Pancreas (tissue), 10 donors: Measurements from ENCODE around the gene MROH2A. TPM values are rescaled to one million over a fixed set of nuclear protein-coding genes. Genes with fewer than 3 reads are reported as not detected.

Source experiments
- ATAC-seq, 4 donors: fragments of 200-7000 bp; cut with Tn5 transposase; one replicate each; pipeline versions ENCODE4 v1.8.0 to v1.9.1; 2020; ENCODE audit warnings: mild to moderate bottlenecking in 4 of 4, moderate library complexity in 4 of 4
- DNase-seq, 6 donors: peaks; one replicate each; pipeline ENCODE4 v3.0.0-alpha.2; 2020
- FAIRE-seq: peaks from 2 replicates; lab custom pipeline; 2012; peaks lifted over from hg19 to GRCh38; lab: Jason Lieb, UNC
- H3K27ac ChIP-seq, 4 donors: fragments of 200-600 bp; sonication (generic); 1 replicate in 3 of 4; 2 replicates in 1 of 4; pipeline versions ENCODE4 v1.5.0 to v1.8.0; 2020
- H3K27me3 ChIP-seq, 4 donors: fragments of 200-600 bp; one replicate each; pipeline ENCODE4 v1.8.0; 2021
- H3K36me3 ChIP-seq, 3 donors: fragments of 200-600 bp; sonication (generic) in 1 of 3; one replicate each; pipeline versions ENCODE4 v1.5.0 to v1.8.0; 2020 to 2021
- H3K4me1 ChIP-seq, 3 donors: fragments of 200-600 bp; one replicate each; pipeline ENCODE4 v1.8.0; 2021
- H3K4me3 ChIP-seq, 4 donors: fragments of 200-600 bp; sonication (generic) in 2 of 4; one replicate each; pipeline versions ENCODE4 v1.5.0 to v1.8.0; 2020 to 2021
- H3K9me3 ChIP-seq, 4 donors: fragments of 200-600 bp; one replicate each; pipeline ENCODE4 v1.8.0; 2021
- WGBS, 2 donors: extraction: QIAGEN DNeasy Blood & Tissue Kit; methylation state at CpG; one replicate each; pipeline ENCODE4 v1.1.7; 2013; 5-methylcytosine and 5-hydroxymethylcytosine counted together
- intact Hi-C, 3 donors: fragments of 100-400 bp; cut with DNase I; formaldehyde crosslinking; loops; one replicate each; pipeline versions ENCODE4 v1.11.1 to v1.14.2; 2022
- polyA plus RNA-seq, 2 donors: library from polyadenylated mRNA; stranded (reverse); fragments of 200-250 nt; gene quantifications; one replicate each; pipeline ENCODE4 v1.2.3, GENCODE V29; 2013
- total RNA-seq, 6 donors: library from RNA; stranded (reverse); fragmentation: NEBNext Ultra II Directional in 4 of 6; extraction: Animal tissue kit (Norgen Biotek cat#: 25700) in 4 of 6; gene quantifications; one replicate each; pipeline versions ENCODE4 v1.2.1 to v1.2.4, GENCODE V29; 2021 to 2023
- TF ChIP-seq, protein P1 (sequence below), 4 donors: fragments of 200-600 bp; sonication (generic) in 3 of 4; IDR thresholded peaks; one replicate each; pipeline versions ENCODE4 v1.5.0 to v1.8.0; 2021; ENCODE audit warnings: antibody characterized with exemption in 4 of 4
- donor health status: healthy with polysubstance abuse.
- donor health status: DM: no; HTN: no; CAD: no; lungs with moderate emphysema.
- donor health status: DM: no; HTN: no; CAD: no.
- donor health status: control.
- donor health status: control.
- donor health status: Bipolar disorder and iron deficiency.
- donor health status: DM: yes; HTN: yes; CAD: no.
- donor health status: DM: no; HTN: no; CAD: no.
- donor health status: DM: no; HTN: no; CAD: no.
- donor health status: DM: yes; HTN: yes; CAD: no.

MROH2A gene
- total and polyA plus RNA-seq, 8 donors: not detected

DNA sequence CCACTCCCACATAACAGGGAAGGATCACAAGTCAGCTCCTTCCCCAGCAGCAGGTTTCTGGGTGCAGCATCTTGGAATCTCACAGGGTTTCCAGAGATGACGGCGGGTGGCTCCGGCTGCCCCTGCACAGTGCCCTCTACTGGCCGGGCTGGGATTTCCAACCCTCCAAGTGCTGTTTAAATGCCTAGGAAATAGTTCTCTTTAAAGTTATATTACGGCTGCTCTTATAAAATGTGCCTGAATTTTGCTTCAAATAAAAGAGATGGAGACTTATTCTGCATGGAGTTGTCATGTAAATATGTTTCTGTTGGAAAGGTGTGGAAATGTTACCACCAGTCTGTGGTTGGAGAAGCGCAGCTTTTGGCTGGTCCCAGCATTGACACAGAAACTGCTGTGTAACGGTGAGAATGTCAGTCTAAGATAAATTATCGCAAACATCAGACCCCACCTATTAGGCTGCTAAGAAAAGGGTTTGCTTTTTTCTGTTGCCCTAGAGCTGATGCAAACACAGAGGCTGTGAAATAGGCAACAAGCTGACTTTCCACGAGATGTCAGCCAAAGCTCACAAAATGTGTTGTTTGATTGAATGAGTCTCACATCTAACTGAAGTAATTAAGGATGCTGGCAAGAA, 79.5 kb downstream of the MROH2A start:
- Histone ChIP-seq H3K4me1 (peaks cover 0 to 5% (median 0%) of the 10 kb centered on the region in 3 donors), H3K36me3 (no peaks in the 10 kb centered on the region), H3K27ac (no peak overlapping the region), H3K9me3 (no peaks in the 10 kb centered on the region), H3K27me3 (no peaks in the 10 kb centered on the region), H3K4me3 (no peak overlapping the region)
- ATAC-seq (peak in 1 of 4 donors; percentile 25), FAIRE-seq (no peak), DNase-seq (peak in 3 of 6 donors; percentile 41 to 76 (median 42))
- intact Hi-C loops: no loop called here
- TF ChIP-seq, protein P1, sequence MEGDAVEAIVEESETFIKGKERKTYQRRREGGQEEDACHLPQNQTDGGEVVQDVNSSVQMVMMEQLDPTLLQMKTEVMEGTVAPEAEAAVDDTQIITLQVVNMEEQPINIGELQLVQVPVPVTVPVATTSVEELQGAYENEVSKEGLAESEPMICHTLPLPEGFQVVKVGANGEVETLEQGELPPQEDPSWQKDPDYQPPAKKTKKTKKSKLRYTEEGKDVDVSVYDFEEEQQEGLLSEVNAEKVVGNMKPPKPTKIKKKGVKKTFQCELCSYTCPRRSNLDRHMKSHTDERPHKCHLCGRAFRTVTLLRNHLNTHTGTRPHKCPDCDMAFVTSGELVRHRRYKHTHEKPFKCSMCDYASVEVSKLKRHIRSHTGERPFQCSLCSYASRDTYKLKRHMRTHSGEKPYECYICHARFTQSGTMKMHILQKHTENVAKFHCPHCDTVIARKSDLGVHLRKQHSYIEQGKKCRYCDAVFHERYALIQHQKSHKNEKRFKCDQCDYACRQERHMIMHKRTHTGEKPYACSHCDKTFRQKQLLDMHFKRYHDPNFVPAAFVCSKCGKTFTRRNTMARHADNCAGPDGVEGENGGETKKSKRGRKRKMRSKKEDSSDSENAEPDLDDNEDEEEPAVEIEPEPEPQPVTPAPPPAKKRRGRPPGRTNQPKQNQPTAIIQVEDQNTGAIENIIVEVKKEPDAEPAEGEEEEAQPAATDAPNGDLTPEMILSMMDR (IDR thresholded peaks at IDR 0.05): peak; percentile 20 to 56 (median 36)
- 35 to 37% methylated on average over 9 of the region's 9 CpGs for WGBS, 2 donors

GRCh38 chr2:233858331-233858730, 80.2 kb downstream of the MROH2A start:
- TF ChIP-seq, protein P1 (IDR thresholded peaks at IDR 0.05): no peak
- ATAC-seq: no peak
- Histone ChIP-seq H3K9me3 (no peaks in the 10 kb centered on the region), H3K36me3 (no peaks in the 10 kb centered on the region), H3K27me3 (no peaks in the 10 kb centered on the region), H3K27ac (no peak overlapping the region), H3K4me1 (peaks cover 0 to 5% (median 0%) of the 10 kb centered on the region in 3 donors), H3K4me3 (no peak overlapping the region)
- no peak for FAIRE-seq
- DNase-seq: no peak
- 67 to 79% methylated on average over 4 of the region's 4 CpGs for WGBS, 2 donors
- intact Hi-C loops: no loop called here

- intact Hi-C loops: no loop called here
- 70 to 71% methylated on average over 4 of the region's 4 CpGs for WGBS, 2 donors
- no peak for FAIRE-seq
- Histone ChIP-seq H3K9me3 (no peaks in the 10 kb centered on the region), H3K27ac (no peak overlapping the region), H3K36me3 (peaks cover 0 to 2% (median 0%) of the 10 kb centered on the region in 3 donors), H3K27me3 (no peaks in the 10 kb centered on the region), H3K4me3 (no peak overlapping the region), H3K4me1 (no peaks in the 10 kb centered on the region)
- no peak for DNase-seq
- ATAC-seq: no peak
- TF ChIP-seq, protein P1 (IDR thresholded peaks at IDR 0.05): no peak
Observed at GRCh38 chr2:233862261-233862768, 84.2 kb downstream of the MROH2A start.

- WGBS, 2 donors: 95 to 96% methylated on average over 3 of the region's 3 CpGs
- no peak overlapping the region for H3K4me3 ChIP-seq
- no peaks in the 10 kb centered on the region for H3K4me1 ChIP-seq
- no peaks in the 10 kb centered on the region for H3K9me3 ChIP-seq
- intact Hi-C loops: no loop called here
- no peak for FAIRE-seq
- no peak for ATAC-seq
- no peak for DNase-seq
- peaks cover 0 to 19% (median 0%) of the 10 kb centered on the region in 4 donors for H3K27me3 ChIP-seq
- H3K36me3 ChIP-seq: peaks cover 0 to 2% (median 0%) of the 10 kb centered on the region in 3 donors
- no peak overlapping the region for H3K27ac ChIP-seq
- TF ChIP-seq, protein P1 (IDR thresholded peaks at IDR 0.05): no peak
Observed at GRCh38 chr2:233865838-233866237, 87.7 kb downstream of the MROH2A start.

GRCh38 chr2:233866479-233866878, 88.3 kb downstream of the MROH2A start:
- no peaks in the 10 kb centered on the region for H3K4me1 ChIP-seq
- TF ChIP-seq, protein P1 (IDR thresholded peaks at IDR 0.05): no peak
- FAIRE-seq: no peak

More at GRCh38 chr2:233866479-233866878, 88.3 kb downstream of the MROH2A start:
- Histone ChIP-seq H3K9me3 (no peaks in the 10 kb centered on the region), H3K36me3 (peaks cover 0 to 2% (median 0%) of the 10 kb centered on the region in 3 donors), H3K27ac (no peak overlapping the region), H3K4me3 (no peak overlapping the region), H3K27me3 (peaks cover 0 to 26% (median 0%) of the 10 kb centered on the region in 4 donors)
- ATAC-seq: no peak
- 96 to 97% methylated on average over 11 of the region's 11 CpGs for WGBS, 2 donors
- intact Hi-C loops: no loop called here
- no peak for DNase-seq
